Tibial nerve (tissue), 4 donors: ENCODE results near the gene NXPH1.

ENCODE experiments used
- EP300 ChIP-seq, 2 donors: sonication (generic); formaldehyde crosslinking; IDR thresholded peaks; one replicate each; pipeline ENCODE4 v1.6.1; 2017; ENCODE audit warnings: antibody characterized with exemption in 2 of 2, mild to moderate bottlenecking in 1 of 2
- POLR2A ChIP-seq, 2 donors: fragments of 450-650 bp; IDR thresholded peaks; one replicate each; pipeline ENCODE4 v1.6.1; 2017; ENCODE audit warnings: antibody characterized with exemption in 2 of 2, mild to moderate bottlenecking in 2 of 2, moderate library complexity in 2 of 2
- TF ChIP-seq, protein P1 (sequence below), 5 experiments: fragments of 200-600 bp in 3 of 5; fragments of 450-650 bp in 2 of 5; sonication (generic) in 3 of 5; IDR thresholded peaks; one replicate each; pipeline ENCODE4 v1.5.1; 2016 to 2019; ENCODE audit warnings: antibody characterized with exemption in 5 of 5, mild to moderate bottlenecking in 3 of 5, moderate library complexity in 2 of 5

GRCh38 chr7:8724080-8724718, 290.8 kb downstream of the NXPH1 start:
- TF ChIP-seq, protein P1, sequence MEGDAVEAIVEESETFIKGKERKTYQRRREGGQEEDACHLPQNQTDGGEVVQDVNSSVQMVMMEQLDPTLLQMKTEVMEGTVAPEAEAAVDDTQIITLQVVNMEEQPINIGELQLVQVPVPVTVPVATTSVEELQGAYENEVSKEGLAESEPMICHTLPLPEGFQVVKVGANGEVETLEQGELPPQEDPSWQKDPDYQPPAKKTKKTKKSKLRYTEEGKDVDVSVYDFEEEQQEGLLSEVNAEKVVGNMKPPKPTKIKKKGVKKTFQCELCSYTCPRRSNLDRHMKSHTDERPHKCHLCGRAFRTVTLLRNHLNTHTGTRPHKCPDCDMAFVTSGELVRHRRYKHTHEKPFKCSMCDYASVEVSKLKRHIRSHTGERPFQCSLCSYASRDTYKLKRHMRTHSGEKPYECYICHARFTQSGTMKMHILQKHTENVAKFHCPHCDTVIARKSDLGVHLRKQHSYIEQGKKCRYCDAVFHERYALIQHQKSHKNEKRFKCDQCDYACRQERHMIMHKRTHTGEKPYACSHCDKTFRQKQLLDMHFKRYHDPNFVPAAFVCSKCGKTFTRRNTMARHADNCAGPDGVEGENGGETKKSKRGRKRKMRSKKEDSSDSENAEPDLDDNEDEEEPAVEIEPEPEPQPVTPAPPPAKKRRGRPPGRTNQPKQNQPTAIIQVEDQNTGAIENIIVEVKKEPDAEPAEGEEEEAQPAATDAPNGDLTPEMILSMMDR (IDR thresholded peaks at IDR 0.05), result peak in 4 of 5 experiments; percentile 19 to 41 (median 22)
- TF ChIP-seq POLR2A (IDR thresholded peaks at IDR 0.05), result no peak
- TF ChIP-seq EP300 (IDR thresholded peaks at IDR 0.05), result no peak
